ENCODE data around the gene ZDHHC14. TPM values are rescaled to one million over a fixed set of nuclear protein-coding genes. Genes with fewer than 3 reads are reported as not detected.

The ZDHHC14 gene
- total and polyA plus RNA-seq, 7 donors: 2.4 to 12.6 (median 9.6) TPM

DNA sequence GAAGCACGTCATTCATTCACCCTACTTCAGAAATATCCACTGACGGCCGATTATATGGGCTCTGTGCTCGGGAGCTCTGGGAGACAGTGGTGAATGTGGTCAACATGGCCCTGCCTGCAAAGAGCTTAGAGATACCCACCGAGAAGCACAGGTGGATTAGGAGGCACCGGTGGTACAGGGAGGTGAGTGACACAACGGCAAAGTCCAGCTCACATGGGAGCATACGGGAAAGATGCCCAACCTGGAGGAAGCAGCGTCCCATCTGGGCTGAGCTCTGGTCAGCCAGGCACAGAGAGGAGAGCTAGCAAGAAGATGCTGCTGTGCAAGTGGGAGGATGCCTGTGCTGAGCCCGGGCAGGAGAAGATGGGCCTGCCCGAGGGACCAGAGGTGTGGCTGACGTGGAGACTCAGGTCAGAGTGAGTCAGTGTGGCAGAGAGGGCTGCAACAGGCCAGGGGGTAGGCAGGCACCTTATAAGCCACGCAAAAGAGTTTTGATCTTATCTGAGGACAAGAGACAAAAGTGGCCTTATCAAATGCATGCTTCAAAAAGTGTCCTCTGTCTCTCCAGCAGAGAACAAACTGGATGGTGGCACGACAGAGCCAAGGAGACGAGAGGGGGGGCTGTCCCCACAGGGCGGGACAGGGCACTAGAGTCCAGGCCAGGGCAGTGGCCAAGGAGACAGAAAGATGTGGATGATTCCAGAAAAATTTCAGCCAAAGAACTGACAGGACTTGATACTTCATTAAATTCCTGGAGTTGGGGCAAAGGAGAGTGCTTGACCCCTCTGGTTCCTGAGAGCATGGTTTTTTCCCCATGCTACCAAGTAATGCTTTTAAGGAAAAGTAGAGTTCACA, 227.5 kb downstream of the ZDHHC14 start:
- DNase-seq: no peak
- intact Hi-C loops (cut with DNase I): no loop called here

DNA sequence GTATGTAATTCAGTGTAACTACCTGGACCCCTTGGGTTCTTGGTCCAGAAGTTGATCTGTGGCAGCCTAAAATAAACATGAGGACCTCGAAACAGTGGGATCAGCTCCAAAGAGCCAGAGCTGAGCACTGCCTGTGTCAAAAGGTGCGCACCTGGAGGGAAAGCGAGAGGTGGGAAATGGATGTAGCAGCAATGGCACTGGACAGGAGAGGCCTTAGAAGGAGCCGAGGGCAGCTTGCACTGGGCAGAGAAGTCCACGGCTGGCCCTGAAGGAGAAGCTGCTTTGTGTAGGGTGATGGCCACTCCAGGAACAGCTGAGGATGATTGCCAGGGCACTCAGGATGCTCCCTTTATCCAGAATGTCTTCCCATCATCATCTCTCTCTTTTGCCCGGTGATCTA, 228.1 kb downstream of the ZDHHC14 start:
- 98% methylated on average over 6 of the region's 6 CpGs for WGBS, 2 donors
- no peak overlapping the region for H3K27ac ChIP-seq
- no peak overlapping the region for H3K4me3 ChIP-seq
- H3K36me3 ChIP-seq: no peaks in the 10 kb centered on the region
- H3K4me1 ChIP-seq: no peaks in the 10 kb centered on the region
- intact Hi-C loops (cut with DNase I): no loop called here
- H3K9me3 ChIP-seq: no peaks in the 10 kb centered on the region
- no peak for DNase-seq
- no peaks in the 10 kb centered on the region for H3K27me3 ChIP-seq
- TF ChIP-seq EP300 (IDR thresholded peaks at IDR 0.05): no peak
- TF ChIP-seq POLR2AphosphoS5 (IDR thresholded peaks at IDR 0.05): no peak
- TF ChIP-seq, protein P1, sequence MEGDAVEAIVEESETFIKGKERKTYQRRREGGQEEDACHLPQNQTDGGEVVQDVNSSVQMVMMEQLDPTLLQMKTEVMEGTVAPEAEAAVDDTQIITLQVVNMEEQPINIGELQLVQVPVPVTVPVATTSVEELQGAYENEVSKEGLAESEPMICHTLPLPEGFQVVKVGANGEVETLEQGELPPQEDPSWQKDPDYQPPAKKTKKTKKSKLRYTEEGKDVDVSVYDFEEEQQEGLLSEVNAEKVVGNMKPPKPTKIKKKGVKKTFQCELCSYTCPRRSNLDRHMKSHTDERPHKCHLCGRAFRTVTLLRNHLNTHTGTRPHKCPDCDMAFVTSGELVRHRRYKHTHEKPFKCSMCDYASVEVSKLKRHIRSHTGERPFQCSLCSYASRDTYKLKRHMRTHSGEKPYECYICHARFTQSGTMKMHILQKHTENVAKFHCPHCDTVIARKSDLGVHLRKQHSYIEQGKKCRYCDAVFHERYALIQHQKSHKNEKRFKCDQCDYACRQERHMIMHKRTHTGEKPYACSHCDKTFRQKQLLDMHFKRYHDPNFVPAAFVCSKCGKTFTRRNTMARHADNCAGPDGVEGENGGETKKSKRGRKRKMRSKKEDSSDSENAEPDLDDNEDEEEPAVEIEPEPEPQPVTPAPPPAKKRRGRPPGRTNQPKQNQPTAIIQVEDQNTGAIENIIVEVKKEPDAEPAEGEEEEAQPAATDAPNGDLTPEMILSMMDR (IDR thresholded peaks at IDR 0.05): no peak
- TF ChIP-seq POLR2A (IDR thresholded peaks at IDR 0.05): no peak

More for the DNA sequence above, 227.5 kb downstream of the ZDHHC14 start:
- Histone ChIP-seq H3K36me3 (no peaks in the 10 kb centered on the region), H3K4me3 (no peak overlapping the region), H3K27ac (no peak overlapping the region), H3K27me3 (no peaks in the 10 kb centered on the region), H3K4me1 (no peaks in the 10 kb centered on the region), H3K9me3 (no peaks in the 10 kb centered on the region)
- TF ChIP-seq POLR2AphosphoS5 (IDR thresholded peaks at IDR 0.05) (no peak), POLR2A (IDR thresholded peaks at IDR 0.05) (no peak), EP300 (IDR thresholded peaks at IDR 0.05) (no peak)
- TF ChIP-seq, protein P1 (IDR thresholded peaks at IDR 0.05): no peak
- 93 to 95% methylated on average over 16 of the region's 16 CpGs for WGBS, 2 donors

DNA sequence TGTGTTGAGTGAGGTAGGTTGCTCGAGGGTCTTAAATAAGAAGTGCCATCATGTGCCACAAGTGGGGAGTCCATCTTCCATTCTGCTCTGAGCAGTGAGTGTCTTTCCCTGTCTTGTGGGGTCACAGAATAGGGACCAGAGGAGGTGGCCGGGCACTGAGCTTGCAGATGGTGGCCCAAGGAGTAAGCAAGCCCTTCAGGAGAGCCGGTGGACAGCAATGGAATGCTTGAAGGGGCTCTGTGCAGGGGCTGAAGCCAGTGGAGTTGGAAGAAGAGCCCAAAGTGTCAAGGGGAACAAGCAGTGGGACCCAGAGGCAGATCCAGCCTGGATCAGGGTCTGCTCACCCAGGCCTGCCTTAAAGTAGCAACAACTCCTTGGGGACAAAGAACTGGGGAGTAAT, 228.6 kb downstream of the ZDHHC14 start:
- no peak for TF ChIP-seq POLR2AphosphoS5 (IDR thresholded peaks at IDR 0.05)
- TF ChIP-seq, protein P1 (IDR thresholded peaks at IDR 0.05): no peak
- no peak for TF ChIP-seq EP300 (IDR thresholded peaks at IDR 0.05)
- no peak for TF ChIP-seq POLR2A (IDR thresholded peaks at IDR 0.05)
- Histone ChIP-seq H3K36me3 (no peaks in the 10 kb centered on the region), H3K27ac (no peak overlapping the region), H3K4me1 (no peaks in the 10 kb centered on the region), H3K9me3 (no peaks in the 10 kb centered on the region), H3K4me3 (no peak overlapping the region), H3K27me3 (no peaks in the 10 kb centered on the region)
- no peak for DNase-seq
- WGBS, 2 donors: 95 to 97% methylated on average over 3 of the region's 3 CpGs
- intact Hi-C loops (cut with DNase I): no loop called here

DNA sequence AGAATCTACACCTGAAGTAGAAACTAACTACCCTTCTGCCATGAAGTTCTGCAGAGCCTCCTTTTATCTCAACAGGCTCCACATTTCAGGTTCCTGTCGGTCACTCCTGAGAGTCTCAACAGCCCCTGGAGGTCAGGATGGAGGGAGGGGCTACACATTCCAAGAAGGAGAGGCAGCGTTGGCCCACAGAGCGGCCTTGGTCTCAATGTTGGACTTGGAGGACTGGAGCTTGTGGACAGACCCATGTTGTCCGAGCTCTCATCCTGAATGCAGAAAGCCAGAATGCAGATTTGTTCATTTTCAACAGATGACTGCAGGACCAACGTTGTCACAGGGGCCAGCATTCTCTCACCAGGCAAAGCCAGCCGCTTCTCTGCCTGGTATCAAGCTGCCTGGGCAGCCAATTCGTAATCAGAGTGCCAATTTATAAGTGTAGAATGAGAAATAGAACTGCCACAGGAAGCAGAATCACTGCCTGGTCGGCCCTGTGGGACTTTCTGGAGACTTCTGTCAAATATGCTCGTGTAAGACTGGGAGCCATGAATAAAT, 229.5 kb downstream of the ZDHHC14 start:
- no peaks in the 10 kb centered on the region for H3K4me1 ChIP-seq
- H3K4me3 ChIP-seq: no peak overlapping the region
- WGBS, 2 donors: 90 to 93% methylated on average over 9 of the region's 9 CpGs
- no peaks in the 10 kb centered on the region for H3K9me3 ChIP-seq
- intact Hi-C loops (cut with DNase I): no loop called here
- no peaks in the 10 kb centered on the region for H3K36me3 ChIP-seq
- no peak overlapping the region for H3K27ac ChIP-seq
- no peaks in the 10 kb centered on the region for H3K27me3 ChIP-seq
- TF ChIP-seq, protein P1 (IDR thresholded peaks at IDR 0.05): no peak
- TF ChIP-seq POLR2A (IDR thresholded peaks at IDR 0.05) (no peak), POLR2AphosphoS5 (IDR thresholded peaks at IDR 0.05) (no peak), EP300 (IDR thresholded peaks at IDR 0.05) (no peak)
- DNase-seq: no peak
